Measurements from ENCODE around the gene PON1.

The PON1 gene

DNA sequence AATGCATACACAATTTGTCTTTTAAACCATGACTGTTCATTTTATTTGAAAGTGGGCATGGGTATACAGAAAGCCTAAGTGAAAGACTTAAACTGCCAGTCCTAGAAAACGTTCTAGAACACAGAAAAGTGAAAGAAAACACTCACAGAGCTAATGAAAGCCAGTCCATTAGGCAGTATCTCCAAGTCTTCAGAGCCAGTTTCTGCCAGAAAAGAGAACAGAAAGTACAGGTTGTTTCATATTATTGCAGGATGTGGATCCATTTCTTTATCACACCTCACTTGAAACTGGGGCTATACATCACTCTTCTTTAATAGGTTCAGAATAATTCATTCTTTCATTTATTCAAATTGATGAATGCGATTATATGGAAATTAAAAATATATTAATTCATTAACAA is 7.7 kb downstream of the PON1 start:
- DNase-seq, result no peak

- DNase-seq, result no peak
These were observed 11.8 kb downstream of the PON1 start for GRCh38 chr7:95312561-95312960.

GRCh38 chr7:95311389-95311788 is 12.9 kb downstream of the PON1 start:
- no peak for DNase-seq

GRCh38 chr7:95309951-95310350 is 14.4 kb downstream of the PON1 start:
- no peak for DNase-seq

GRCh38 chr7:95304990-95305389 is 19.3 kb downstream of the PON1 start:
- DNase-seq, result no peak

DNA sequence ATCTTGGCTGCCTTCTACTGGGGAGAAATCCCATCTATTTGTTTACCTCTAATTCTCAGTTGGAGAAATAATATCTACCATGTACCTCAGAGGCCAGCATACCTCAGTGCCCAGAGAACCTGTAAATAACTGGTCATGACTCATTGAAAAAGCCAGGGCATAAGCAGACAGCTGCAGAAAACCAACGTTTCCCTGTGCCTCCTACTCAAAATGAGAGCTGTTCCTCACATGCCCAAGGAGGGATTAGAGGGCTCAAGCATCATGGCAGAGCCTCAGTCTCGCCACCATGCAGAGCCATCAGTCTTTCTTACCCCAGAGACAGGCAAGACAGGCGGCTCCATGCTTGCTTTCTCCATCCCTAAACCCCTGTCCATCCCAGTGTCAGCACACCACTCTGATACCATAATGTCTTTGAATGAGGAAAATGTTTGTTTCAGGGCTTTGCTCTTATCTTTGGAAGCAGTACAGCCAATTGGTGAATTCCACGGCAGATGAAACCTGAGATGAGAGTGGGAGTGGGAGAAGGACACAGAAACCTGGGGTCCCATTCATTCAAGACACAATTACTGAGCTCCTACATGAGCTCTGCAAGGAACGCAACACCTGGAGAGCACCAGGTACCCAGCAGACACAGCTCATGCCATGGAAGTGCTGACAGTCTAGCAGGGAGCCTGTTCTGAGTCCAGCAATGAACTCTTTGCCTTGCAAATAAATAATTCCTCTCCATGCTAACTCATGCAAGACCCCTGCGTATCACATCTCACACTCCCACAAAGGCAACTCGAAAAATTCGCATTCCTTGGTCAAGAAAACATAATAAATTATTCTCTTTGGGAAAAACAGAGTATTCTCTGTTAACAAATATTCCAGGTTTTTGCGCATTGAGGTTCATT is 21.1 kb downstream of the PON1 start:
- DNase-seq, result no peak

DNA sequence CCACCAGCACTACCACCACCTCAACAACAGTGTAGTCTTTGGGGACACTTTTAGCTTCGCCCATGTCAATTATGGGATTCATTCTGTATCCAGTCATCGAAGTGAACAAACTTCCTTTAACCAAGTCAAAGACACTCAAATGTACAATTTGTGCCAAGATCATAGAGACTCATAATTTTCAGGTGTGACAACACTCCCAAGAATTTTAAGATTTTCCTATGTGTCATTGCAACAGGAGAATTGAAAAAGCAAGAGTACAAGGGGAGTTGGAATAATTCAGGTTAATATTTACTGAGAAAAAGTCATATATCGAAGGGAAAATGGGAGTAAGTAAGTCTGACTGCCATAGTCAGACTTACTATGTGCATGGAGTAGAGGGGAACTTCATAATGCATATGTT is 26.2 kb downstream of the PON1 start:
- no peak for DNase-seq

- no peak for DNase-seq
These were observed 27.3 kb downstream of the PON1 start for GRCh38 chr7:95297041-95297440.

DNA sequence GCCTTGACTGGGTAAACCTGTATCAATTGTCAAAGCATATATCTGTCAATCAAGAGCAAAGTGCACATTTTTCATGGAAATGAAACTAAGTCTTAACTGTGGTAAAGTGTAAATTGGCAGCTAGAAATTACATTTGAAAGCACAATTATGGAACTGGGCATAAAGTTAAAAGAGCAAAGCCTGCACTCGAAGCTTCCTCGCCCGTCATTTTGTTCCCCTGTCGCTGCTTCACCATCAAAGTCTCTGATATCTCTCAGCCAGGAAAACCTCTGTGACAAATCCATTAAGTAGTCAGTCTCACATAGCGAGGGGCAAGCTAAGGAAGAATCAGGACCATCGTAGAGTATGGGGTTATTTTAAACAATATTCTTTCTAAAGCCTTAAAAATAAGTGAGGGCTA is 27.9 kb downstream of the PON1 start:
- no peak for DNase-seq

- DNase-seq, result no peak
These were observed 28.9 kb downstream of the PON1 start for GRCh38 chr7:95295397-95295796.

DNA sequence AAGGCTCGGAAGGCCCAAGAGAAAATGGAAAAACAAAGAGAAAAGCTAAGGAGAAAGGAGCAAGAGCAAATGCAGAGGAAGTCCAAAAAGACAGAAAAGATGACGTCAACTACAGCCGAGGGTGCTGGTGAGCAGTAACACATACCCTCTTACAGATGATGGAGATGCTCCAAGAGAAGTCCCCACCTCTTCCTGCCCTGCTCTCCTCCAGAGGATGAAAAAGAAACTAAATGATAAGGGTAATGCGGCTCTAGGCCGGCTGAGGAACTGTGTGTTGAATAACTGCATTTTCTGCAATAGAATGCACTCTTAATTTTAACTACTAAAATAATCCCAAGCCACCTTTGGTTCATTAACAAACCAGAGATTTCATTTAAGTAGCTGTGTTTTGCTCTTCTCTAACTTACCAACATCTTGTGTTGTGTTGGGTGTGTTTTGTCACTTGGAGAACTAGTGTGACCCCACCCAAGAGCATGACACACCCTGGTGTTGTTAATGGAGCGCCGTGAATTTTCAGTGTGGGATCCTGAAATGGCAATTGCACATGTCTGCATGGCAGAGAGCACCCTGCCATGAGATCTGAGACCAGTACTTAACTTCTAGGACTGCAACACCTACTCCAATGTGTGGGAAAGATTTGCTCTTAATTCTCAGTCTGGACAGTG is 34.0 kb downstream of the PON1 start:
- DNase-seq, result no peak

DNA sequence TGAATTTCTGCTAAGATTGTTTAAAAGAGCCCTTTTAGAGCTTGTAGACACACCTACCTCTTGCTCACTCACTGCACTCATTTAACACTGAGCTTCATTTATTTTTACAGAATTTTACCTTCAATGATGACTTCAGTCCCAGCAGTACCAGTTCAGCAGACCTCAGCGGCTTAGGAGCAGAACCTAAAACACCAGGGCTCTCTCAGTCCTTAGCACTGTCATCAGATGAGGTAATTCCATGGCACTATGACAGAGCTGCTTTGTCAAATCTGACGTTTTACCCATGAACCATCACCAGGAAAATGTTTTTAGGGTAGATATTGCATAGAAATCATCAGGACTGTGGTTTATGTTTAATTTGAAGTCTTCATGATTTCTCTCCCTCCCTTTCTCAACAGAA is 38.2 kb downstream of the PON1 start:
- no peak for DNase-seq

DNA sequence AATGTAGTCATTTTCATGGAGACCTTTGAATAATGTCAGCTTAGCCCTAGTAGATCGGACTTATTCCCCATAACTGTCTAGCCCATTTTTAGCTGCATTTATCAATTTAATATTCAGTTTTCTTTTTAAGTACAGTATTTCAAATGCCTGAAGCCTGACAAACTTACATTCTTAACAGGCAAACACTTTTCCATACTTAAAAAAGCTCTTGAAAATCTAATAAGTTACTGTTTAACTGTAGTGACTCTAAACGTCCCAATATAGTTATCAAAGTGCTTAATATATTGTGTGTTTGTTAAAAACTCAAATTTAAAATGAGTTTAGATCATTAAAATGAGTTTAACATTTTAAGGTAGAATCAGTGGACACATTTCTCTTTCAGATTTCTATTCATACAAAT is 44.9 kb downstream of the PON1 start:
- DNase-seq, result no peak

DNA sequence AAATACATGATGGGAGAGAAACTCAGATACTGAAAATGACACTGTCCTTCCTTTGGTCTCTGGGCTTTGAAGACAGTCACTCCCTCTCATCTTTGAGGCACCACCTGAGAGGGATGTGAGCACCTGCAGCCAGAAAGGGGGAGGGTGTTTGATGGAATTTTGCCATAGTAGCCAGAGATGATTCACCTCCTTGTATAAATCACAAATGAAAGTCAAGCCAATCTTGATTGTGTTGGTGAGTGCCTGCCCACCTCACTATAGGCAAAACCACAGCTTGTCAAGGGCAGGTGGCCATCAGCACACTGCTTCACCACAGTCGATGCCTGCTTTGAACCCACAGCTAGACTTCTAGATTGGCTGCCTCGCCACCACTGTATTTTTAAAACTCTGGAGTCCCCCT is 48.2 kb downstream of the PON1 start:
- no peak for DNase-seq

GRCh38 chr7:95269640-95270039 is 54.7 kb downstream of the PON1 start:
- no peak for DNase-seq

GRCh38 chr7:95267754-95268153 is 56.6 kb downstream of the PON1 start:
- no peak for DNase-seq

GRCh38 chr7:95265634-95266033 is 58.7 kb downstream of the PON1 start:
- DNase-seq, result no peak

DNA sequence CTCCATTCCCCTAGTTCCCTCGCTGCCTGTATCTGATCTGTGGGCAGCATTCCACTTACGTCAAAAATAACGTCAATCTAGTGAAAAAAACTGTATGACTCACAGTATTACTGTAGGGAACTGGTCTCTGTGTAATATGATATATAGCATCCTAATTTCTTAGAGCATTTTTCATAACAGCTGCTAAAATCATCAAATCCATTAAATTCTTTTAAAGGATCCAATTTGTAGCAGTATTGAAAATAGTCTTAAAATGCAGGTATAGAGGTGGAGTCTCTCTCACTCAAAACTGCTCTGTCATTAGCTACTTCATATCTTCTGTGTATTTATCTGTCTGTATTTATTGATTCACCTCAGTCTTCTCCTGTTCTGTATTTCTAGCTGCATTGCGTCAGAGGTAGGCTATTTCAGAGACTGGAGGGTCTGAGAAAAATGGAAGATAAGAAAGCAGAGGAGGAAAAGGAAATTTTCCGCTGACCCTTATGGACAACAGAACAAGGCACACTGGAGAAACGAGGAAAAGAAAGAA is 59.9 kb downstream of the PON1 start:
- DNase-seq, result no peak

GRCh38 chr7:95263785-95264362 is 60.5 kb downstream of the PON1 start:
- no peak for DNase-seq

GRCh38 chr7:95262875-95263274 is 61.5 kb downstream of the PON1 start:
- no peak for DNase-seq

GRCh38 chr7:95261895-95262415 is 62.4 kb downstream of the PON1 start:
- no peak for DNase-seq

DNA sequence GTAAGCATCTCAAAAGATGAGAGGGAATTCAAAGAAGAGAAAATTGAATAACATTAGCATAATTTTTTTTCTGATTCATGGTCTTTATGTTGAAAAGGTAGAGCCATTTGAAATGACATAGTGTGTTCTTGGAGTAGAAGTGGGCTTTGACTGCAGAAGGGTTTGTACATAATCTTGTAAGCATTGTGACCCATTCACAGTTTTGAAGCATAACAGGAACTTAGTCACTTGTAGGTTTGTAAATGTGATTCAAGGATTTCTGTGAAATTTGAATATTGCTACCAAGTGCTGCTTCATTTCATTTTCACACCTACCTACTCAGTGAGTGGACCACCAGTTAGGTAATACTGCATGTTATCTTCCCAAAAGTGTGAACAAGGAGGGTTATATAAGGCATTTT is 68.6 kb downstream of the PON1 start:
- DNase-seq, result no peak

DNA sequence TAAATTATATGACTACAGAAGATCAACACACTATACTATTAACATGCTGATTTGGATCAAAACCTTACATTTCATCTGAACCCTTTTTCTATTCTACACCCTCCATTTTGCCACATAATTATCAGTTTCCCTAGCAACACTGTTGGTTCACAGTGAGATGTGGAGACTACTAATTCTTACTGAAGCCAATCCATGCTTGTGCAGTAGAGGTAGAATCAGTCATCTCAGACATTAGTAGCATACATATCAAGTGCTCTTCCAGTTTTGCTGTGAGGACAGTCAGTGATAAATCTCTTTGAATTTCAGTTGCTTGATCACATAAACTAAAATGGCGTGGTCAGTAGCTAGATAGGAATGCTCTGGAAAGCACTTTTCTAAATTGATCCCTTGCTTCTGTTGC is 70.3 kb downstream of the PON1 start:
- no peak for DNase-seq

GRCh38 chr7:95251966-95252365 is 72.4 kb downstream of the PON1 start:
- DNase-seq, result no peak

Data from stimulated activated CD4-positive, alpha-beta T cell treated with anti-CD3 and anti-CD28 coated beads, Interleukin-12 subunit alpha, Interleukin-12 subunit beta, amount 100 ng/mL, for 4 hours (primary cell).